ENCODE measurements around the gene TRPV3. TPM values are rescaled to one million over a fixed set of nuclear protein-coding genes. Genes with fewer than 3 reads are reported as not detected.

The TRPV3 gene
- total and polyA plus RNA-seq, 8 donors, result 0.21 to 0.99 (median 0.50) TPM

- Histone ChIP-seq H3K4me1 (no peaks in the 10 kb centered on the region), H3K36me3 (no peaks in the 10 kb centered on the region), H3K27ac (no peak overlapping the region), H3K27me3 (no peaks in the 10 kb centered on the region), H3K4me3 (no peak overlapping the region), H3K9me3 (no peaks in the 10 kb centered on the region)
- intact Hi-C loops (cut with DNase I), result no loop called here
- 63 to 73% methylated on average over 9 of the region's 9 CpGs for WGBS, 2 donors
- FAIRE-seq, result no peak
- no peak for ATAC-seq
- DNase-seq, result no peak
- no peak for TF ChIP-seq CTCF (IDR thresholded peaks at IDR 0.05)
Measured at GRCh38 chr17:3545151-3545550, 12.5 kb downstream of the TRPV3 start.

- ATAC-seq (no peak), DNase-seq (no peak), FAIRE-seq (no peak)
- TF ChIP-seq CTCF (IDR thresholded peaks at IDR 0.05), result no peak
- H3K27ac ChIP-seq, result no peak overlapping the region
- H3K36me3 ChIP-seq, result no peaks in the 10 kb centered on the region
- WGBS, 2 donors, result 76 to 79% methylated on average over 4 to 5 of the region's 5 CpGs
- no peaks in the 10 kb centered on the region for H3K27me3 ChIP-seq
- no peak overlapping the region for H3K4me3 ChIP-seq
- H3K9me3 ChIP-seq, result no peaks in the 10 kb centered on the region
- H3K4me1 ChIP-seq, result no peaks in the 10 kb centered on the region
- intact Hi-C loops (cut with DNase I), result no loop called here
Measured at GRCh38 chr17:3544365-3544764, 13.2 kb downstream of the TRPV3 start.

- H3K4me3 ChIP-seq, result no peak overlapping the region
- H3K9me3 ChIP-seq, result no peaks in the 10 kb centered on the region
- ATAC-seq (no peak), DNase-seq (no peak), FAIRE-seq (no peak)
- intact Hi-C loops (cut with DNase I), result no loop called here
- TF ChIP-seq CTCF (IDR thresholded peaks at IDR 0.05), result no peak
- 77 to 80% methylated on average over 10 of the region's 10 CpGs for WGBS, 2 donors
- no peak overlapping the region for H3K27ac ChIP-seq
- H3K36me3 ChIP-seq, result no peaks in the 10 kb centered on the region
- H3K4me1 ChIP-seq, result no peaks in the 10 kb centered on the region
- no peaks in the 10 kb centered on the region for H3K27me3 ChIP-seq
Measured at GRCh38 chr17:3543453-3543852, 14.2 kb downstream of the TRPV3 start.

- FAIRE-seq (no peak), ATAC-seq (no peak)
- 68 to 70% methylated on average over 16 of the region's 16 CpGs for WGBS, 2 donors
Measured at GRCh38 chr17:3542410-3543088, 15.1 kb downstream of the TRPV3 start.

More at GRCh38 chr17:3542410-3543088, 15.1 kb downstream of the TRPV3 start:
- no peak for TF ChIP-seq CTCF (IDR thresholded peaks at IDR 0.05)
- Histone ChIP-seq H3K9me3 (no peaks in the 10 kb centered on the region), H3K36me3 (no peaks in the 10 kb centered on the region), H3K27me3 (no peaks in the 10 kb centered on the region), H3K27ac (no peak overlapping the region), H3K4me1 (no peaks in the 10 kb centered on the region), H3K4me3 (no peak overlapping the region)
- no peak for DNase-seq
- intact Hi-C loops (cut with DNase I), result no loop called here
